Measurements from ENCODE around the gene FUT8.
A peak's percentile ranks its signal among the peaks of the same experiment; 100 is the strongest.

The FUT8 gene

DNA sequence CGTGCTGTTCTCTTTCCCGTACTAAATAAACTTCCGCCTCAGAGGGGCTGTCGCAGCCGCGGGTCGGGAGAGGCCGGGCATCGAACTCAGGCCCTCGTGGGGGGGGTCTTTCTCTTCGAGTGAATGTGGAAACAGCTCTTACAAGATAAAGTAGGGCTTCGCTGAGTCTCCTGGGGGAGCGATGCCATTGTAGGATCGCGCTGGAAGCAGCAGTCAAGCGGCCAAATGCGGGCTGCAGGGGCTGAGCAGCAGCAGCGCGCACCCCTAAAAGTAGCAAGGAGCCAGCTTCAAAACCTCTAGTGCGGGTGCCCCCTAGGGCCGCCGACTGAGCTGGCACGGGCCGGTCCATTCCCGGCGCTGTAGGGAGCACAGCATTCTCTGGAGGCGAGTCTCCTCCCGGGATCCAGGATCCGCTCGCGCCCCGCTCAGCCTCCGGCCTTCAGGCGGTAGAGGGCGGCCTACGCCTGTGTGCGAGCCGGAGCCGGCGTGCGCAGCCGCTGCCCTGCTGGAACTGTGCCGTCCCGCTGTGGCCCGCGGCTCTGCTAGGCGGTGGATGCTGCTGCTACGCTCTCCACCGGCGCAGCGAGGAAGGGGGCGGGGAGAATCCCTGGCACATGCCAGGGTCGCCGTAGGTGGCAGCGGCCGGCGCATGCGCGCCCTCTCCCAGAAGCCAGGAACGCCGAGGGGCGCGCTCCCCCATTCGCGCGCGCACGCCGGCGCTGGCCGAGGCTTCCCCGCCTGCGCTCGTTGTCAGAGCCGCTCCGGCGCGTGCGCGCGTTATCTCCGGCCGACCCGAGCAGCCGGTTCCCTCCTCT is at the start of gene FUT8:
TSS of gene FUT8 (plus strand) at position 699 of the 815 bp plus-strand sequence. CDS start 148,834 bp downstream, outside the sequence.
- DNase-seq (ENCODE audit: low spot score) = peak; percentile 97

DNA sequence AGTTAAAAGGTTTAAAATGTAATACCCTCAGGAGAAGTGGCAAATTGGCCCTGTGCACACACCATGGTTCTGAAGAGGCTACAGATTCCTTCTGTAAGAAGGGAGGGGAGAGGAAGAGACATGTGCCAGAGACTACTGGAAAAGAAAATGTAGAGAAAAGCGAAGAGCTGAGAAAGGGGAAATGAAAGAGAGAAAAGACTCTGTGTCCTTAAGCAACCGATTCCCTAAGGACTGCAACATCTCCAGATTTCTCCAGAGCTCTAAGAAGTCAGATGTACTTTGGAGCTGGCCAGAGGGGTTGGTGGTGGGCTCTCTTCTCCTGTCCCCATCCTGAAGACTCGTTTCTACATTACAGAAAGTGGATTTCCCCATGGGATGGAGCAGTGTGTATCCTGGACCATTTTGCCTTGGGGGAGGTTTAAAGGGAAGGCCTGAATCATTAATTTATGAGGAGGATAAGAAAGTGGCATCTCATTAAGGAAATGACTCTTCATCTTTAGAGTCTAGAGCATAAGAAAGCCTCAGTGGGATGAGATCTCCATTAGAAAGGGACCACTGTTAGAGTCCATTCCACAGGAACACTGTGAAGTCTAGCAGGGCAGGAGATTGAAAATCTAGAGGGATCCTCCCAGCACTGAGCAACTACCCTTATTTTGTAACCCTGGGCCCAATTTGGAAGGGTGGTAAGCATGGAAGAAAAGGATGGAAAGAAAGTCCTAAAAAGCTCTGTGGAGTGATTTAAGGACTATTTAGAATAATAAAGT is 45.5 kb upstream of the FUT8 start:
- no peak for DNase-seq (ENCODE audit: low spot score)

DNA sequence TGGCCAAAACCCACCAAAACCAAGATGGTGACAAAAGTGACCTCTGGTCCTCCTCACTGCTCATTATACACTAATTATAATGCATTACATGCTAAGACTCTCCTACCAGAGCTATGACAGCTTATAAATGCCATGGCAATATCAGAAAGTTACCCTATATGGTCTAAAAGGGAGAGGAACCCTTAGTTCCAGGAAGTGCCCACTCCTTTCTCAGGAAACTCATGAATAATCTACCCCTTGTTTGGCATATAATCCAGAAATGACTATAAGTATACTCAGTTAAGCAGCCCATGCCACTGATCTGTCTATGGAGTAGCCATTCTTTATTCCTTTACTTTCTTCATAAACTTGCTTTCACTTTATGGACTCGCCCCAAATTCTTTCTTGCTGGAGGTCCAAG is 43.0 kb upstream of the FUT8 start:
- DNase-seq (ENCODE audit: low spot score) = no peak

DNA sequence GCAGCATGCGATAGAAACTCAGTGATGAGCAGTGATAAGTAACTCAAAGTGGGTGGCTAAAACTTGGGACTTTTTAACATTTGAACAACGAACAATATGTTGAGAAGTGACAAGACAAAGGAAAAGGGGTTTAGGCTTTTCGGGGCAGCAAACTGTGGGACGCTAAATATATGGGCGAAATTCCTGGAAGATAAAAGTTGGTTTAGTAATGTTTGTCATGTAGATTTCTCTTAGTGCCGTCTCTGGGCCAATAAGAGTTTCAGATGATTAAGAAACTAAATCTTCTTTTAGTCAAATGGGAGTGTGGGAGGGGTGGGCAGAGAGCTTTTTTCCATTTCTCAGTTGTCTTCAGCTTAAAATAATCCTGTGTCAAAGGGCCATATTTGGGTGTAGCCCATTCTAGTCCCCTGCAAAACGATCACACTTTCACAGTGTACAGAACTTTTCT is 41.7 kb upstream of the FUT8 start:
- DNase-seq (ENCODE audit: low spot score) = no peak

DNA sequence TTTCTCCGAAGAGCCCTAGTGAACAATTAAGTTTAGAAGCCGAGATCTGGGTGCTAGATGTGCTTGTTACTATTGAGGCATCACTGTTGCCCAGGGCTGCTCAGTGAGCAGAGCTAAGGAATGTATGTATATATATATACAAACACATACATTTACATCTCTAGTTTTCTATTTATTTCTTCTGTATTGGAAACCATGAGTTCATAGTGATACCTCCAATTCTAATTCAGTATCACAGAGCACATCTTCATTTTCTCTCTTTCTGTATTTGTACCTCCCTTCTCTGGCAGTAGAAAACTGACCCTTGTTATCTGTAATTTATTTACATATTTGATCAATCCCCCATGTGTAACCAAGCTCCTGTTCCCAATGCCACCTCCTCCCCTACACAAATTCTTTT is 40.7 kb upstream of the FUT8 start:
- DNase-seq (ENCODE audit: low spot score) = no peak

DNA sequence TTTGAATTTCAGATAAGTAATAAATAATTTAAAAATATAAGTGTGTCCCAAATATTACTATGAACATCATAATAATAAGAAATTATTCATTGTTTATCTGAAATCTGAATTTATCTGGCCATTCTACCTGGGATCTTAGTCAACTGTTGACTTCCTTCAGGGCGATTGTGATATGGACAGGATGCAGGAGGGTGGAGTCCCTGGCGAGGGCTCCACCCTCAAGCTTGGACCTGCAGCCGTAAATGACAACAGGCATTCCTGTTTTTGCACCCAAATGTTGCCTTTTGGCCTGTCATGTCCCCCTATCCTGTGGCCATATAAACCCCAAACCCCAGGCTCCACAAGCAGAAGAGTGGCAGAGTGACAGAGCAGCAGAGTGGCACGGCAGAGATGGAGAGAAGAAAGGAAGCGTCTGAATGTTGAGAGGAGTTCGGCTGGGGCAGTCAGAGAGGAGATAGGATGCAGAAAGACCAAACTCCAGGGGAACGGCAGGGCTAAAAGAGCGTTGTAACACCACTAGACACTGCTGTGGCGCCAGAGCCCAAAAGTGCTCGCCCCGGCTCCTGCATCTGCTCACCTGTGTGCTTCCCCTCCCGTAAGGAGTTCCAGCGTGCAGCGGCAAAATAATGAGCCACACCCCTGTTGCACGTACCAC is 39.4 kb upstream of the FUT8 start:
- no peak for DNase-seq (ENCODE audit: low spot score)

DNA sequence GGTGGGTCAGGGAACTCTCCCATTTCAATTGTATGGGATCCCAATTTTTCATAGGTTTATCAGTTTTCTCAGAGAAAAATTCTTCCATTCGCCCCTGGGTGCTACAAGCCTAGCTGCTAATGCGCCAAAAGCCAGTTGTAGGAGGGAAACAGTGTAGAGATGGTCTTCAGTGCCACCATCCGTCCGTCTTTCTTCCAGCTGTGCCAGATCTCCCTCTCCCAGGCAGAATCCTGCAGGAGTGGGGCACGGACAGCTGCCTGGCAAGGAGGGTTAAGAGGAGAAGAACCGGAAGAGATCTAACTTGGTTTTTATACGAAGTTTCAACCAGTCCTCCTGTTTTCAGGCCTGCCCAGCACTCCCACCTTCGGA is 38.9 kb upstream of the FUT8 start:
- DNase-seq (ENCODE audit: low spot score) = no peak

DNA sequence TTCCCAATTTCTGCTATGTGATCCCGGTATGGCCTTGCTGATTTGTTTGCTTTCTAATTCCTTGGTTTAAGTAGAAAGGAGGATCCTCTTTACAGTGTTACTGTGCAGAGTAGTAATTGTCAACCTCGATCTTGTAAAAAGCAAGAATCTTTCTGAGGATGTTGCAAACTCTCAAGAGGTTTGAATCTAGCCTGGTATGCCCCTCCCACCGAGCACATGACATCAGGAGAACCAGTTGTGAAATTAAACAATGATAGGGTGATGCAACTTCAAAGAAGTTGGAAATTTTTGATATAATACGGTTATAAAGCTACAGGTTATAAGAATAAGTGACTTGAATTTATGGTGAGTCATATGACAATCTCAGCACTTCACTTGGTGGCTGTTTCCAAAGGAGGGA is 35.0 kb upstream of the FUT8 start:
- no peak for DNase-seq (ENCODE audit: low spot score)

DNA sequence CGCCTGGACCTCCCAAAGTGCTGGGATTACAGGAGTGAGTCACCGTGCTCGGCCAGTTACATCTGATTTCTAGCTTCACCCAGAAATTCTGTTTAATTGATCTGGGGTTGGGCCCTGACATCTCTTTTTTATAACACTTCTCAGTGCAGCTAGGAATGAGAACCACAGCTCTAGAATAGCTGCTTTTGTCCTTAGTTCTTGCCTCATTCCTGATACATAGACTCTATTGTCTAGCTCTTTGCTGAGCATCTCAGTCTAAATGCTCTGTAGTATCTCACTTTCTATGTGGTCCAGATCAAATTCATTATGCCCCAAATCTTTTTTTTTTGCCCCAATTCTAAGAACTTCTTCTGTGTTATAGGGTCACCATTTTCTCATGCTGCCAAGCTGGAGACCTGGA is 29.9 kb upstream of the FUT8 start:
- no peak for DNase-seq (ENCODE audit: low spot score)

DNA sequence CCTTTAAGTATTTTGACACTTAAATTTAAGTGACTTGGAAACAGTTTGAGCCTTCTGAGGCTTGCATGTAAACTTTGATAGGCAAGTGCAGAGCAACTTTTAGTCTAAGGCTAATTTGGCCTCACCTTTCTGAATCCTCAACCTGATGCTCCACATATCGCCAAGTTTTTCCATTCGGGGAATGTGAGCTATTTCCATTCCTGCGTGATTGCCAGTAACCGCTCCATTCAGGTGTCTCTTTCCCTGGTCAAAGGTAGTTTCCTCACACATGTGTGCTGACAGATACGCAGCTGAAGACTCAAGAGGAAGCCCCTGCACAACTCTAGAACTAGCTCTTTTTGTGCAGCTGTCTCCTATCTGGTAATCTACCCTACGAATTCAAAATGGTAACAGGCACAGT is 25.4 kb upstream of the FUT8 start:
- no peak for DNase-seq (ENCODE audit: low spot score)

DNA sequence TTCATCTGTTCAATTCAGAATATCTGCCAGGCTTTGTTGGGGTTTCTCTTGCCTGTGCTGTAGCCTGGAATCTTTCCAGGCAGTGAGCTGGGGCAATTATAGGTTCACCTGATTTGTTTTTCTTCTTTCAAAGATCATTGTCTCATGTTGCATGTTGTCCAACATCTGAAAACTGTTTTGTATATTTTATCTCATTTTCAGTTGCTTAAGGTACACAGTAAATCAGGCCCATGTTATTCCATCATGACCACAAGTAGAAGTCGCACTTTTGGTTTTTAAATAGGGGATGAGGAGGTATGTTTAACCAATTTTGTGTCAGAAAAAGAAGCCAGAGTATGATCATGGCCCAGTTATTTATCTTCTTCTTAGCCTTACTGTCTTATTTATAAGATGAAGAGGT is 24.9 kb upstream of the FUT8 start:
- no peak for DNase-seq (ENCODE audit: low spot score)

DNA sequence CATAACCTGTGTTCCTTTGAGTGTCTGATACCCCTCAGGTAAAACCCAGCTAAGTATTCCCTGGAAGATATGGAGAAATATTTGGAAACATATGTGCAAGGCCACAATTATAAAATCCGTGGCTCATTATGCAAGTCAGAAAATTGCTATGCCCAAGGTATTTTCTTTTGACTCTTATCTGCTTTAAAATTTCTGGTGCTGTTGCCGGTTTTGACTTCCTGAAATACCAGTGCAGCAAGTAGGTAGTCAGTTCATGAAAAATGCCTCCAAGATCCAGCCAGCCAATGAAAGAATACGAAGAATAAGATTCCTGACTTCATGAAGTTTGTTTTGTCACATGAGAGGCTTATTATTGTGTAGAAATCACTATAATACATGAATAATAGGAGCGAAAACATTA is 20.2 kb upstream of the FUT8 start:
- no peak for DNase-seq (ENCODE audit: low spot score)

DNA sequence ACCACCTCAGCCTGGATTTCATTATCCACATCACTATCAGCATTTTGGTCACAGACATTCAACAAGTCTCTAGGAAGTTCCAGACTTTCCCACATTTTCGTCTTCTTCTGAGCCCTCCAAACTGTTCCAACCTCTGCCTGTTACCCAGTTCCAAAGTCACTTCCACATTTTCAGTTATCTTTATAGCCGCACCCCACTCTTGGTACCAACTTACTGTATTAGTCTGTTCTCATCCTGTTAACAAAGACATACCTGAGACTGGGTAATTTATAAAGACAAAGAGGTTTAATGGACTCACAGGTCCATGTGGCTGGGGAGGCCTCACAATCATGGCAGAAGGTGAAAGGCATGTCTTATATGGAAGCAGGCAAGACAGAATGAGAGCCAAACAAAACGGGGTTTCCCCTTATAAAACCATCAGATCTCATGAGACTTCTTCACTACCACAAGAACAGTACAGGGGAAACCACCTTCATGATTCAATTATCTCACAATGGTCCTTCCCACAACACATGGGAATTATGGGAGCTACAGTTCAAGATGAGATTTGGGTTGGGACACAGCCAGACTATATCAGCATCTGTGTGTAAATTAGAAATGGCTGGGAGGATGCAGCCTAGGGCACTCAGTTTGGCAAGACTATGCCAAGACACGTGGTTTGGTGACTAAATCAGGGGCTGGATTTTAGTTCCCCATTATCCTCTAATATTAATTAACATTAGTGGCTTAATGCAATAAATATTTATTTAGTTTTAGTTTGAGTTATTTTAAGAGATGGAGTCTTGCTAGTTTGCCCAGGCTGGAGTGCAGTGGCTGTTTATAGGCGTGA is 16.2 kb upstream of the FUT8 start:
- no peak for DNase-seq (ENCODE audit: low spot score)

DNA sequence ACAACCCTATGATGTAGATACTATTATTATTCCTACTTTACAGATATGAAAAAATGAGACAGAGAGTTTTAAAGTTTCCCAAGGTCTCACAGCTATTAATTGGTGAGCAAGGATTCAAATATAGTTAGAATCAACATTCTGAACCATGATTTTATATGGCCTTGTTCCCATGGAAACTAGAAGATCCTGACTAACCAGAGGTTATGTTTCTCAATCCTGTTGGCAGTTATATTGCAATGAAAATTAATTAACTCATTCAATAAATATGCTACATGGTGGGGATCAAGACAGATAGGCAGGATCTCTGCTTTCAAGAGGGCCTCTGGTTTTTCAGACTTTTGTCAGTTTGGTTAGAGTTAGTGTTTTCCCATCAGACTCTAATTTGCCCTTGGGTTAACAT is 9.3 kb upstream of the FUT8 start:
- DNase-seq (ENCODE audit: low spot score) = no peak

DNA sequence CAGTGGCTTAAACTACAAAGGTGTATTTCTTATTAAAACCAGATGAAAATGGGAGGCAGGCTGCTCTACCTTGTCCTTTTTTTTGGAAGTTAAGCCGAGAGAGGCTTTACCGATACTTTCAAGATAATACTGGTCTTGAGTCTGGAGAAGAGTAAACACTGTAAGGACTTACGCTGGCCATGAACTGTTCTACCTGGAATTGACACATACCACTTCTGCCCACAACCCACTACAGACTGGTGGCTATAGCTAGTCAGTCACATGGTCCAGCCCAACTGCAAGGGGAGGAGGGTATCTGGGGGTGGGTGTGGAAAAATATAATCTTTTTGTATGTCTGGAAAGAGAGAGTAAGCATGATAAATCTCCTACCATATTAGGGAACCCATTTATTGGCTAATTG is 4.4 kb upstream of the FUT8 start:
- no peak for DNase-seq (ENCODE audit: low spot score)

DNA sequence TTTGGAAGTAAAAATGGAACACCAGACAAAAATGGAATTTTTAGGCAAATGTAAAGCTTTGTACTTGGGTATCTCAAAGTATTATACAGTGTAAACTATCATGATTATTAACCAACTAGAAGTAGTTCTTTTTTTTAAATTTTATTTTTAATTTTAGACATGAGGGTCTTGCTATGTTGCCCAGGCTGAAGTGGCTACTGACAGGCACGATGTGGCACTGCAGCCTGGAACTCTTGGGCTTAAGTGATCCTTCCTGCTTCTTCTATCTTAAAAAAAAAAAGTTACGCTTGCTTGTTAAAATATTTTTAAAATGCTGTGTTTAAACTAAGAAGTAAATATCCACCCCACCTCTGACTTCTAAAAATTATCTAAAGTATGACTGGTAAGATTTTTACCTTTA is 1.9 kb upstream of the FUT8 start:
- no peak for DNase-seq (ENCODE audit: low spot score)

DNA sequence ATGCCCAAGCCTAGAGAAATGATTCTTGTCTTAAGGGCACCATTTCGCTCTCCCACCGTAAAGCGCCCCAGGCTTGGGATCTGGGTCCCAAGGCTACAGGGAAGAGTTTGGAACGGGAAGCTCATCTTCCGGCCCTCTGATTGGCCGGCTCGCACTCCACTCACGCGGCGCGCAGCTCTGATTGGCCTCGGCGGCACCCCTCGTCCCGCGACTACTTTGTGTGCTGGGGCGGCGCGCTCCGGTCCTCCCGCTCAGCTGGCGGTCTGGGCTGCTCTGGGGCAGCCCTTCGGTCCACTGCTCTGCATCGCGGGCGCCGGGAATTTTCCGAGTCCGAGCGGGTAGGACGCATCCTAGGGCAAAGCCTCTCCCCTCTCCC is 886 bp upstream of the FUT8 start:
- peak; percentile 73 for DNase-seq (ENCODE audit: low spot score)

DNA sequence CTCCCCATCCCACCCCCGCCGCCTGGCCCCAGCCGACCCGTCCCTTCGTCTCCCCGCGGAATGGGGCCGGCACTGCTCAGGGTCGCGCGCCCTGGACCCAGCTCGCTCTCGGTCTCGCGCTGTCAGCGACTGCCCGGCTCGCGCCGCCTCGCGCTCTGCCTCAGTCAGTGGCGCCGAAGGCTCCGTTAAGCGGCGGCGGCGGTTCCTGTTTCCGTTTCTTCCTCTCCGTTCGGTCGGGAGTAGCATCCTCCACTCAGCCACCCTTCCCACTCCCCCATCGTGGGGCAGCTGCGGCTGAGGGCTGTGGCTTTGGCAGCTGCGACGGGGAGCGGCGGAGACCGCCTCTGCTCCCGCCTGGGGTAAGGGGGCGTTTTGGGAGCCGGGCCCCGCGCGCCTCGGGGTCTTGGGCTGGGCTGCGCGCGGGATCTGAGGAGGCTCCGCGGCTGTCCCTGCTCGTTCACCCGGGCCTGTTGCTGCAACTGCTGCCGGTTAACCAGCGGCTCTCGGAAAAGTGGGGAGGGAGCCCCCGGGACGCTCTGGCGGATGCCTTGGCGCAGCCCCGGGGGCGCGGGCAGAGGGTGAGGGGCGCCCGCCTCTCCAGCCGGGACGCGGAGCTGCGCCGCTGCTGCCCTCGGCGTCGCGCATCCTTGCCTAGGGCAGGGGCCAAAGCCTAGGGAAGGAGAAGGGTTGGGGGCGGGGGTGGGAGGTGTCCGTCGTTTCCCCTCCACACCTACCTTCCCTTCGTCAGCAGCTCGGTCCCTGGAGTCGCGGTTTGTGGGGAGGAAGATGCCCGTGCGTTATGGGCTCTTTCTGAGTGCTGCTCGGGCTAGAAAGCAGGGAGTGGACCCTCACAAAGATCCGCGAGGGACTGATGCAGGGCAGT is 567 bp downstream of the FUT8 start:
- no peak for DNase-seq (ENCODE audit: low spot score)

DNA sequence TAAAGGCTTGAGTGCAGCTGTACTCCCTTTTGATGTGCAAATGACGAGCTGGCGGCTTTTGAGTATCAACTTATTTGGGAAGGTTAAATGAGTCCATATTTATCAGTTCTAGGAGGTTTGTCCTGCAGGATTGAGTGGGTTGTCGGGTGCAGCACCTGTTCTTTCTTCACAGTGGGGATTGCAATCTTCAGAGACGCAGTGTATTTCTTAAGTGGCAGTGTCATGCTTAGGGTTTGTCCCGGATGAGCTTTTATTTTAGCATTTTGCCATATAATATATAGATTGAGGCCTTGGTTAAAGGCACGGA is 1.2 kb downstream of the FUT8 start:
- no peak for DNase-seq (ENCODE audit: low spot score)

DNA sequence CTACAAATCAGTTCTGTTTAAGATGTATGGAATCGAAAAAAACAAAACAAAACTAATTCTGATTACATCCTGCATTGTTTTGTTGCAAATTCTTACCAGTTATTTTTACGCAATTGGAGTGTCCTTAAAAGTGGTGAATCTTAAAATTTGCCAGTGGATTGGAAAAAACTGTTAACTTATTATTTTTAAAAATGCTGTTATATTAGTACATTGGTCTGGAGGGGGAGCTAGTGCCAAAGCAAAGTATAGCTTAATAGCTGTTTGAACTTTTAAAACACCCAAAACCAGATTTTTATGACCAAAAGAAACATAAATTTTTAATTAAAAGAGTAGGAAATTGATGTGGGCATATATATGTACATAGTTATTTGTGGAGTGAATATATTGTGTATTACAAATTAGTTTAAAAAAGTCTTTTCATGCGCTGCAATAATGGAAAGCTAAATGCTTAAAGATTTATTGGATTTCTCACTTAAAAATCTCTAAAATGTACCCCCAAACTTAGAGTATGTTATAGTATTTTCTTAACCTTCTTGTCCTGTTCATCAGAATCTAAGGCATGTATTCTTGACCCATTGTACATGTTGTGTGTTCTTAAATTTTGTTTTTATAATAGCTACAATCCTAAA is 2.5 kb downstream of the FUT8 start:
- peak; percentile 50 for DNase-seq (ENCODE audit: low spot score)

DNA sequence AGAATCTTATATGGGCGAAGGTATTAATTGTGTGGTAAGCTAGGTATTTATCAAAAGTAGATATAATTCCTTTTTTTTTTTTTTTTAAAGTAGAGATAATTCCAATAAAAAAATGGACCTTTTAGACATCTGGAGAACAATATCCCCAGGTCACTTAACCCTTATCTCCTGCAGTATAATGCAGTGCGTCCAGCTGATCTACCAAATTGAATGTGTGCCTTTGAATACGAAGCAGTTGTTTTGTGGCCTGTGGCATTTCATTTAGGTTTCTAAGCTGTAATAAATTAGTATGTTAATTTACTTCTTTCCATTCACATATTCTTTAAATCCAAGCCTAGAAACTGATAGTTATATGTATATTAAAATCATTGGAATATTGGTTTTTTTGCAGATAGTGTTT is 3.1 kb downstream of the FUT8 start:
- no peak for DNase-seq (ENCODE audit: low spot score)
